NCI-H524 (cell line): ENCODE measurements around the gene SLX4IP.
A peak's percentile ranks its signal among the peaks of the same experiment; 100 is the strongest.

Source experiments
- DNase-seq, 2 experiments: peaks; one replicate each; lab custom pipeline; 2025; lab: John Stamatoyannopoulos, UW

The SLX4IP gene

DNA sequence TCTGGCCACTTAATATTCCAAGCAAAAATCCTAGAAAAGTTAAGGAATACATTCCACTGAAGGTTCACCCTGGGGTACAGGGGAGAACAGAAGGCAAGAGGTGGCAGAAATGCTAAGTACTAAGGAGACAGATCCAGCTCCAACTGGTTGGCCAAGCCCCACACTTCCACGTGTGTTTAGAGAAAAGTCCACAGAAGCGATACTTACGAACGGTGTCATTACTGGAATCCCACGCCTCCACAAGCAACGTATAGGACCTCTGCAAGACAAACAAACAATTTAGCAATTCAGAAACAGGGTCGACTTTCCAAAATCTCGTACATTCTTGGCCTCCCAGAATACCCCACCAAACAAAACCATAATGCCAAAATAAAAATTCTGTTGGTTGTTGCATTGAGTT, 228.7 kb downstream of the SLX4IP start:
- no peak for DNase-seq

DNA sequence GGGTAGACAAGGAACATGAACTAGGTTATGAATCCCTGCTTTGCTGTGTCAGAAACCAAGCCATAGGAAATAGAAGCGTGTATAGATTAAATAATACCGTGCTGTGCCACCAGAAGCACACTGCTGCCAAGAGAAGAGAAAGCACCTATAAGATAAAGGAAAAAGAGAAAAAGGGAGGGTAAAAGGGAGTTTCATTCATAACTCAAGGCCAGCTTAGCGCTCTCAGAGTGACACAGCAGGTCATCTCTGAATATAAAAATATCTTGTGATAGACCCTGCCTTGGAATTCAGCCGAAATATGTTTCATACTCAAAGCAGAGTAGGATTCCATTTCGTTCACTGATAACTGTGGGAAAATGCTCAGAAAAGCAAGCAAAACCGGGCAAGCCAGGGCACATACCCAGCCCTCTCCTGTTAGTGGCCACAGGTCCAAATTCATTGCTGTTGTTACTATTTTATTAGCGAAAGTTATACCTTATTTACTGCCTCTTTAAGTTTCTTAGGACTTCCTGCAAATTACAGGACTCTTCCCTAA, 230.0 kb downstream of the SLX4IP start:
- peak in 1 of 2 experiments; percentile 55 for DNase-seq

DNA sequence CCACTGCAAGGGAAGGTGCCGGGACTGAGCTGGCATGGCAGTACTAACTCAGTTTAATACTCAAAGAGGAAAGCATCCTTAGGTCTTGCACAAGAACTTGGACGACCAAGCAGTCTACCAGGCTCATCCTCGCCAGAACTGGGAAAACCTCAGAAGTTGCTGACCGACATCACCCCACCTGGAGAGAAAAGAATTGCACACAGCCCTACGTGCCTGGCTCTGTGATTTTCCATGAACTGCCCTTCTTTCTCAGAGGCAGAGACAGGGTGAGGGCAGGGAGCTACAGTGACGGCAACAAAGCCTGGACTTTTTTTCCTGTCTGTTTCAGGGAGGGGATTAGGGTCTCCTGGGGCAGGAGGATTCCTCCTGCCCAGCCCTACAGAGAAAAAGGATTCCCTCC, 230.7 kb downstream of the SLX4IP start:
- no peak for DNase-seq

DNA sequence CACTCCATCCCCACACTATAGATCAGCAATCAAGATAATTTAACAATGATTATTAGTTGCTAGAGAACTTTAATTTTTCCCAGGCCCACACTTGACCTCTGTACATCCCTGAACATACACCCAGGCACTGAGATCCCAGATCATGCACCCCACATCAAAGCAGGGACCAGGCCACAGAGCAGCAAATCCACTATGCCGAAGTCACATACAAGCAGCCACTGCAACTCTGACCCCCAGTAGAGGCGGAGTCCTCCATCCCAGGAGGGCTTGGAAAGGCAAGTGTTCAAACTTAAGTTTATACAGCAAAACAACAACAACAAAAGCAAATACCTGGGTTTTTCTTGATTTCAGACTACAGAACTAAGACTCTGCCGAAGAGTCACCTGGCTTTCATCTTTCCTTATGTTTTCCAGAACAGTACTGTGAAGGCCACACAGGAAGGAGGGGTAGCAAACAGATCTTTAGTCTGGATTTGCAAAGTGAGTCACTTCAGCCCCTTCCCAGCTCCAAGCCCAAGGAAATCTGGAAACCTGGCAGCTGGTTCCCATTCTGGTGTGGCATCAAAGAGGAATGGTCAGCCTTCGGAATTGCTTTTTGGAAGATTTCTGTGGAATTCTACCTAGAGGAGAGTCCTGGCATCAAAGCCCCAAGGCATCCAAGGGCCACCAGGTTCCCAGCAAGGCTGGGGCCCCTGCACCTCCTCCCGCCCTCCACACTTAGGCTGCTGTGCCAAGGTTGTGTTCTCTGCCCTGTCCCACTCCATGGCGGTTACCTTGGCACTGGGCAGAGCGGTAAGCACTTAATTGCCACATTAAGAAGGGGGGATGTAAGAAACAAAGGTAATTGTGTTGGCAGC, 231.3 kb downstream of the SLX4IP start:
- DNase-seq: no peak

DNA sequence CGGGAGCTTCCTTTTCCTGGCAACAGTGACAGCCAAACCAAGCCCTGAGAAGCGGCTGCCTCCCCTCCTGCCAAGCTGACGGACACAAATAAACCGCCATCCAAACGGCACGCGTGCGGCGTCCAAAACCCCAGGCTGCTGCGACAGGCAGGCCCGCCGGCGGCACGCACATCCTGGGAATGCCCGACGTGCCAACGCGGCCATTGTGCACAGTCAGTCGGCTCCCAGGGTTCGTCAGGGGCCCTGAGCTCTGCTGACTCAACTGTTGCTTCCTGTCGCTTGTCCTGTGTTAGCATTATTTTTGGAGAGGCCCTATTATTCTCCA, 231.9 kb downstream of the SLX4IP start:
- no peak for DNase-seq

DNA sequence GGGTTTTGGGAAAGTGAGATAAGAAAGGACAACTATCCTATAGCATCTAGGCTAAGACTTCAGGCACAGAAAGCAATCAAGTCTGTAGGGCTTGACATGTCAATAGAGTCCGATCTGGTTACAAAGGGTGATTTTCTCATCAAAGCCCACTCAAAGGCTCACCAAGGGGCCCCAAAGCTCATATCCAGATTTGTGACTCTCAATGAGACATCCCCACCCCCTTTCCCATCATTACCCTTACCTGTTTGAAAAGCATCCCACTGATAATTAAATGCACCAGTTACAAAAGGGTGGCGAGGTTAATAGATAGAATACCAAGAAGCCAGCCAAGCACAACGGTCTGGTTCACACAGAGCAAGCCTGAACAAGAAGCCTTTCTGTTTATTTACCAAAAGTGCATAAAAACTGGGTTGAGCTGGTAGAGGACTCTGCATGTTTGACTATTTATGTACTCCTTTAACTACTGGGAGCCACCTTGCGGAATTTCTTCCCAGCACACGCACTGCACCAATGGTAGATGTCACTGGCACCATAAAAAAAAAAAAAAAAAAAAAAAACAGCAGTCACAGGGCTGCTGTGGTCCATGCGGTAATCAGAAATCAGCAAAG, 232.6 kb downstream of the SLX4IP start:
- no peak for DNase-seq

DNA sequence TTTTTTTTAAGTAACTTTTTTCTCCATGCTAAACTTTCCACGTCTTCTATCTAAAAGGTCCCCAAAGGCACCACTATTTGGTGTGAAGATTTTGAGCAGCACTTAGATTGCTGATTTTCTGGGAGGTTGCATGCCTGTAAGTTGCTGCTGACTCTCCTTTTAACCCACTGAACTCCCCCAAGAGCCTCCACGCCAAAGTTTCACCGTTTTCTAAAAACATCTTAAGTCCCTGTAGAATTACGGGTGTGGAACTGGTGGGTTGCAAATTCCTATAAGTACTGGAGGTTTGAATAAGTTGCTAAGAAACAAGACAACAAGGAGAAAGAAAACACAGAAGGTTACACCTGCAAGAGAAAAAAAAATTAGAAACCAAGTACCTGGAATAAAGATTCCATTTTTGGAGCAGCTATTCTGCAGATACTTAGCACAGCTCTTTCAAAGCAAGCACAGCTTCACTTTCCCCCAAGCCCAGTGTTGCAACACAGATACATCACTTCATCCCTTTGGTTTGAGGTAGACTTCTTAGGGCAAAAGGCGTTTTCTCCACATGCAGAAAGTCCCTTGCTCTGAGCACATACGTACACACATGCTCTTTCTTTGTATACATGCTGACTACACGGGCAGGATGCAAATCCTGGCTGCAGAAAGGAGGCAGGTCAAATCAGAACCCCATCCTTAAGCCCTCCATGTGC, 233.7 kb downstream of the SLX4IP start:
- DNase-seq: no peak

DNA sequence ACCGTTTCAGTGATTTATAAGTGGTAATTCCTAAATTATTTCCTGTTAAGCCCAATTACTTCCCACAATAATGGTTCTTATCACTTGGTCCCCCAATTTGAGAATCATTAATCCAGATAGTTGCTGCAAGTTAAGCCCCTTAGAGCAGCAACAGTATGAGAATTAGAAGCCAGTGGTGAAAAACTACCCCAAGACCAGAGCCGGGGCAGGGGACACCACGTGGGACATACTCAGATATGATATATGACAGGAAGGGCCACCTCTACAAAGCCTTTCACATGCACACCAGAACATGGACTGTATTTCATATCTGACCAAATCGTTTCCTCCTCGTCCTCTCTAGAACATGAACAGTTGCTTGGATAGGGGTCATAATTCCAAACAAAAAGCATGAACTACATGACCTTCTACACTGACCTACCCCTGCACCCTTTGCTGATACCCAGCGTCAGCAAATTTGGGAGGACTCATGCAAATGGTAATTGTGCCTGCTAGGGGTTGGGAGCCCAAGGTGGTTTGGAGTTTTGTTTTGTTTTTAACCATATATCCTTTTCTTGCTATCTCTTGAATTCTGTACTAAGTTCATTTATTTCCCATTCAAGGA, 234.8 kb downstream of the SLX4IP start:
- DNase-seq: no peak

DNA sequence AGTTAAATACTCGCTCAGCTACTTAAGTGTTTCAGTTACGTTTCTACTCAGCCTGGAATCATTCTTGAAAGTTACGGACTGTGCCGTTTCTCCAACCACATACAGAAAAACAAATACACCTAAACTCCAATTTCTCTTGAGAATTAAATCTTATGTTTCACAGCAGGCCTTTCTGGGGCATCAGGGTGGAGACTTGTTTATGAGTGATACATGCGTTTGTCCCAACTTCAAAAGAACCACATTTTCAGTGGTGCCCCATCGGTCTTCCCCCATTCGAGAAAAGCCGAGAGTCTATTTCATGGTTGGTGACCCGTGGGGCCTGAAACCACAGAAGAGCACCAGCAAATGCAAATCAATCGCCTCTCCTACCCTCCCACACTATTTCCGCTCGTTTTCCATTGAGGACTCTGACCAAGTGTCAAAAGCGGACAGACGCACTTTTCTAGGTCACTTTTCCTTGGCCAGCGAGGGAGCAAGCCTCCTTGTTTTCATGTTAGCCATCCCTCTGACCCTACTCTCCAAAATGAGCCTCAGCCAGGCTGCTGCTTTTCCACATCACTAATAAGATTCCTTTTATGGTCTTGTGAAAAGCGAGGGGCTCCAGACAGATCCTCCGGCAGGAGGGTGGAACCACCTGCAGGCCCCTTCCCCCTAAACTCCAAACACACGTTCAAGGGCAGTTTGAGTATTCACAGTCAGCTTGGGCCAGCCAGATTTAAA, 235.6 kb downstream of the SLX4IP start:
- peak in 1 of 2 experiments; percentile 26 for DNase-seq

DNA sequence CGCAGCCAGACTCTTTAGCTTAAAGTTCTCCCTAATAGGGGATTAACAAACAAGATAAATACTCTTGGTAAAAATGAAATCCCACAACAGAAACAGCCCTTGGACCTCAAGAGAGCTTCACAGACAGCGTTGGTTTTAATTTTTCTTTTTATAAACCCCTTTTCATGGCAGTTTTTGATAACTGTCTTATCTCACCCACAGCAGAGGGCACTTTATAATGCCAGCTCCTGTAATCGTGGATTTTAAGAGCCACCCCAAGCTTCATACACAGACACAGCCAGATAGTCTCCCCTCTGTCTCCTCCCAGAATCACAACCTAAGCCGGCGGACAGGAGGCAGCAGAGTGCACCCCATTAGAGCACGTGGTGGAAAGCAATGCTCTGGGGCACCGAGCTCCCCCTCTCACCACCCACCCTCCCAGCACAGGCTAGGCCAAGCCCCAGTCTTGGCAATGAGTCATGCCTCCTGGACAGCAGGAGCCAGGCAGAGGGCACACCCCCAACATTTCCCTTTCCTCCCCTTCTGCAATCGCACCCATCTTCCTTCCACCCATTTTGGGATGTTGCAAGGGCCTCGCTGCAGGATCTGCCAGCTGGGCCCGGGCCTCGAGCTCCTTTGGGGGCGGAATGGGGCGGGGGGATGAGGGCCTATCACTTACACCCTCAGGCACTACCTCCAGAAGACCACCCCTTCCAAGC, 236.3 kb downstream of the SLX4IP start:
- DNase-seq: peak in 1 of 2 experiments; percentile 48

DNA sequence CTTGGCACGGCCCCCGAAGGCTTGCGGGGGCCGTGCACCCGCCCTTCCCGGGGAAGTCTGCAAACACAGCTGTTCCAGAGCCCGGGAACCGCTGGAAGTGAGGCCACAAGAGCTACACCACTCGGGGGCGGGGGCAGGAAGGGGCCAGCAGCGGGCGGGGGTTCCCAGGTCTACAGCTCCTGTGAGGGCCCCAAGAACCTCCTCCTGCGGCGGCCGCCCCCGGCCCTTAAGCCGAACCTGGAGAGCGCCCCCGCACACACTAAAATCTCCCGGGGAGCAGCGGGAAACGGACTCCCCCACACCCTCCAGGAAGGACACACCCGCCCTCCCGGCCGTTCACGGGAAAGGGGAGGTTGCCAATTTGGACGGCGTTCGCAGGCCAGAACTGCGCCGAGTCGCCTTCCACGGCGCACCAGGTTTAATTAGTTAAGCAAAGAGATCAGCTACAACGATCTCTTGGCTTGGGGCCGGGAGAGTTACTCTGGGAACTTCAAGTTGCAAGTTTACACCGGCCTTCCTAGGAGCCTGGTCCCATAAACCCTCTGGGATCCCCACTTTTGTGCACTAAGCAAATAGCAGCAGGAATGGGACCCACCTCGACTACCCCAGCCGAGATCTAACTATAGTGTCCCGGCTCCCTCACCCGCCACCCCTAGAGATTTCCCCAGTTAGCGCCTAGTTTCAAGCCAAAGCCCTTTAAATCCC, 237.0 kb downstream of the SLX4IP start:
- DNase-seq: peak in 1 of 2 experiments; percentile 58

DNA sequence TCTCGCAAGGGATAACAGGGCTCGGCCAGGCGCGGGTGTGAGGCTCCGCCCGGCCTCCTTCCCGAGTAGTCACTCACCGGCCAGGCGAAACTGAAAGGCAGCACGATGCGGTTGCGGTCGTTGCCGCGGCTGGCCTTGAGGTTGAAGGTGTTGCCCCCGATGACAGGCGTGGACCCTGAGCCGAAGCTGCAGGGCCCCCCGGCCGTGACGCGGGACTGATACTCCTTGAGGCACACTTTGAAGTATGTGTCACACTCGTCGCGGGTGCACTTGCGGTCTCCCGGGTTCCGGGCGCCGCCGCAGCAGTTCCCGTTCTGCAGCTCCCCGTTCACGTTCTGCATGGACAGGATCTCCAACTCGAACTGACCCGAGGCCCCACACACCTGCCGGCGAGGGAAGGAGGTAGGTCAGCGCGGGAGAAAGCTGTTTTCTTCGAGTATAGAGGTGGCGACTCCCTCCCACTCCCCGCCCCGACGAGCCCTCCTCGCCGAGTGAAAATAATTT, 237.6 kb downstream of the SLX4IP start:
- peak; percentile 17 to 58 for DNase-seq

DNA sequence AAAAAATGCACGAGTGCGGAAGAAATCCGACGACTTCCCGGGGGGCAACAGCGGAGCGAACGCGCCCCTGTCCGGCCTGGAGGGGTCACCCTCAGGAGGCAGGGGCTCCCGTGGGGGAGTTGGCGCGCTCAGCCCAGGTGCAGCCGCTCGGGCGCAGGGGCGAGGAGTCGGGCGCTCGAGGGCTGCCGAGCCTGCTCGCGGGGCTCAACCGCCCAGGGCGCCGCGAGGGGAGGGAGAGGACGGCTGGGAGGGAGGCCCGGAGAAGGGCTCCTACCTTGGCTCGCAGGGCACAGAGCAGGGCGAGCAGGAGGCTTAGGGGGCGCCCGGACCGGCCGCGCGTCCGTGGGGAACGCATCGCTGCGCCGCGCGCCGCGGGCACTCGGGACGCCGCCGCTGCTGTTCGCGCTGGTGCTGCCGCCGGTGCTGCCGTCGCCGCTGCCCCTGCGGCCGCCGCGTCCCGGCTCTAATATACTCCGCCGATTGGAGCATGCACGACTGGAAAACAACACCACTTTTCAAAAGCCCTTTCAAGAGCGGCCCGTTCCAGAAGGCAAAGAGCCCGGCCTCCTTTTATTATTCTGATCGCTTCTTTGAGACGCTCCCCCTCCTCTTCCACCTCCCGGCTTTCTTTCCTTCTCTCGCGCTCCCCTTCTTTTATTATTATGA, 238.2 kb downstream of the SLX4IP start:
- peak; percentile 60 to 61 for DNase-seq

DNA sequence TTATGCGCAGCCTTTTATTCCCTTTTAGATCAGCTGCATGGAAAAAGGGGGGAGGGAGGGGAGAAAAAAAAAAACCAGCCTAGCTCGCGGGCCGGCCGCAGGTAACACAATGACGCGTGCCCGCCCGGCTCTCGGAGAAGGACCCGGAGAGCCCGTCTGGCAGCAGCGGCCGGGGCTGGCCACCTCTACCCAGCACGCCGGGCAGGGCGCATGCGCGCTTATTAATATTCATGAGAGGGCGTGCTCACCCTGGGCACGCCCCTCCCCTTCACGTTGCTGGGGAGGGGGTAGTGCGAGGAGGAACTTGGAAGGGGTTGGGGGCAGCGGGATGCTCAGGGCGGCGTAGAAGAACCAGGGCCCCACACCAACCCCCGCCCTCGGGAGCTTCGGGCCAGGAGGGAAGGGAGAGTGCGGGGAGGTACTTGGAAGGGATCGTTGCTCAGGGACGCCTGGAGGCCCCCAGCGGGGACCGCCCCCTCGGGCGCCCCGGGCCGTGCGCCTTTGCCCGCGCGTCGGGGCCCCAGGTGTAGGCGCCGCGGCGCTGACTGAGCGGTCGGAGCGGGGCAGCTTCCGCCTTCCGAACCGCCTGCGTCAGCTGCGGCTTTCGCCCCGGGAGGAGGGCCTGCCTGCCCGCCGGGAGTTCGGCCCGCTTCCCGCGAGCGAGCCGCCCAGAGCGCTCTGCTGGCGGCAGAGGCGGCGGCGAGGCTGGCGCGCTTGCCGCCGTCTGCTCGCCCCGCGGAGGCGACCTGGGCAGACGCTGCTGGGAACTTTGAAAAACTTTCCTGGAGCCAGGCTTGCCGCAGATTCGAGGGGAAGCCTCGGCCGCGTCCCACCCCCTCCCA, 239.0 kb downstream of the SLX4IP start, which contains the start of gene JAG1:
JAG1 (minus strand) TSS at position 158 of the 842 bp plus-strand sequence. CDS start 469 bp downstream, outside the sequence.
- DNase-seq: peak; percentile 83 to 91

DNA sequence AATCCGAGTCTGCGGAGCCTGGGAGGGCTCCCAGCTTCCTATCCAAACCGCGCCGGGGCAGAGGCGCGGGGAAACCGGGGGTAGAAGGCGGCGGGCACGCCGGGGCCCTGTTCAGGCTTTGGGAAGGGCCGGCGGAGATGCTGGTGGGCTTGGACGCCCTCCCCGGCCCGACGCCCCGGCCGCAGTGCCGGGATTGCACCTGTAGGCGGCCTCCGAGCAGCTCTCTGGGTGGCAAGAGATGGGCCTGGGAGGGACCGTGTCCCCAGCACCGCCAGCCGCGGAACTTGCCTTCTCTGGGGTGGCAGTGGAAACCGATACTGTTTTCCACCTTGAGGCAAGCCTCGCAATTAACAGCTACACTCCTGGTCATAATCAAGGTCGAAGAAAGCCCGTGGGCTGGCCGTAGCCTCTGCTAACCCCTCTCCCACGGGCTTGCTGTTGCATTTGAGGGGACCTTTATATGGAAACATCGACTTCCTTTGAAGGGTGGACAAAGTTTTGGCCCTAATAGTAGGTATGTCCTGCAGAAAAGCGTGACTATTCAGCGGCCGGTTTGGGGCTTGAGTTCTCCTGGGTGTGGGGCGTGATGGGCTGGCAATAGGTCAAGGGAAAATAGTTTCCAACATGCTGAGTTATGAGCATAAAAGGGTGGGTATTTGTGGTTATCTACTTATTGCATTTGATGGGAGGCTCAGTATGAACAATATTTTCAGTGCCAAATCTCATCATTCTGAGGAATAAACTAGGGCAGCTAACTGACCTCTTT, 239.8 kb downstream of the SLX4IP start:
- DNase-seq: peak; percentile 58 to 83

DNA sequence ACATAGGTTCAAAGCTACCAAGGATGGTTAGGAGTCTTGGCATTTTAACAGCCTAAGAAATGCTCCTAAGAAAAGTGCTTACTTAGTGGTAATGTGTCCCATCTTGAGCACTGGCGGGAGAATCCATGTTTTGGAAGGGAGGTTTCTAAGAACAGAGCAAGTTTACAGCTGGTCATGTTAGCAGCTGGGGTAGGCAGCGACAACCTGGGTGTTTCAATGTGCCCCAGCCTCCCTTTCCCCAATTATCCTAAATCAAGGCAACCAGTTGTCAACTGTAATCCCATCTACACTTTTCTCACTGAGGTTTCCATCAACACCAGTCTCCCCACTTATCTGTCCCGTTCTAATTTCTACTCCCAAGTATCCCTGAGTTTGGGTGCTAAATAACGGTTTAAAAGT, 240.3 kb downstream of the SLX4IP start:
- no peak for DNase-seq

DNA sequence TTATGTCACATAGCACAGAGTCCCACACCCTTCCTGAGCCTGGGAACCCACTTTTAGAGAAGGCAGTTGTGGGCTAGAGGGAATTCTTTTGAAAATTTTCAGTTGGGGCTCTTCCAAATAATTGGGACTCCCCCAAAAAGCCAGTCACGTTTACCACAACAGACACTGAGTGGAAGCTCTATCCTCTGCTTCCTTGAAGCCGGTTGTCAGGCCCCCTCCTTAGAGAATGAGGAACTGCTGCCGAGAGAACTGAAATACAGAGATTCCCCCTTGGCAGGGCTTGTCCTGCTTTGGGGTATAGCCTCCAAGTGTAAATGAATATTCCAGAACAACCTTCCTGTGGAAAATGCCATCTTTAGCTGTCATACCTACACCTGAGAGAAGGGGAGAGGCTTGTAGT, 241.4 kb downstream of the SLX4IP start:
- no peak for DNase-seq
